Fibroblast of the conjunctiva (primary cell): ENCODE data around the gene NEK8.
"Not testable (repeated sequence)": the region's sequence is repeated elsewhere in the genome, so short reads cannot be mapped to it uniquely, and the experiment has no call there.

Source experiments
- DNase-seq: peaks from one replicate; pipeline ENCODE4 v3.0.0-alpha.2; 2010; ENCODE audit warnings: low read depth

Gene NEK8

DNA sequence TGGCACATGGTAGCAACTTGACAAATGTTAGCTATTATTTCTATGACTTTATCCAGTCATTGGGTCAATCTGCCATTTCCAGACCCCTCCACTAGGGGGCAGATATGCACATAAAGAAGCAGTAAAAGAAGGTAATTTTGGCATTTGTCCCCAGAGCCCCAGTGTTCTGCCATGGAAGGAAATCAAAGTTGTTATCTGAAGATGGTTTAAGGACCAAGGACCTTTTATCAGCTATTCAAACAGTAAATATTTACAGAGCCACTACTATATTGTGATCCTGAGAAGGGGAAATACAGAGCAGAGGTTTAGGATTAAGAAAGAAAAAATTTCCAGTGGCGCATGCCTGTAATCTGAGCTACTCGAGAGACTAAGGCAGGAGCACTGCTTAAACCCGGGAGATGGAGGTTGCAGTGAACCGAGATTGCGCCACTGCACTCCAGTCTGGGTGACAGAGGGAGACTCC lies 35.2 kb downstream of the NEK8 start:
- DNase-seq: peak; percentile 74

DNA sequence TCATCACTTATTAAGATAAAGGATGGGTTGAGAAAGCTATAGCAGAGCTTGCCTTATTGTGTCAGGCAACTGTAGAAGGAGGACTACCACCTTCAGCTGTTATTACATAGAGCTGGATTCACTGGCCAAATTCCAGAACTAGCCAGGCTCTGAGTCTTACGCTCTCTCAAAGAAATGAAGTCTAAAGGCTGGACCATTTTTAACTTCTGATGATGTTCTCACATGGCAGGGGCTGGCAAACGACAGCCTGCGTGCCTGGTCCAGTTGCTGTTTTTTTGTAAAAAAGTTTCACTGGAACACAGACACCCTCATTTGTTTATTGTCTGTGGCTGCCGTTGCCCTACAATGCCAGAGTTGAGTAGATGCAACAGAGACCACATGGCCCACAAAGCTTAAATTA lies 36.5 kb downstream of the NEK8 start:
- DNase-seq: no peak

DNA sequence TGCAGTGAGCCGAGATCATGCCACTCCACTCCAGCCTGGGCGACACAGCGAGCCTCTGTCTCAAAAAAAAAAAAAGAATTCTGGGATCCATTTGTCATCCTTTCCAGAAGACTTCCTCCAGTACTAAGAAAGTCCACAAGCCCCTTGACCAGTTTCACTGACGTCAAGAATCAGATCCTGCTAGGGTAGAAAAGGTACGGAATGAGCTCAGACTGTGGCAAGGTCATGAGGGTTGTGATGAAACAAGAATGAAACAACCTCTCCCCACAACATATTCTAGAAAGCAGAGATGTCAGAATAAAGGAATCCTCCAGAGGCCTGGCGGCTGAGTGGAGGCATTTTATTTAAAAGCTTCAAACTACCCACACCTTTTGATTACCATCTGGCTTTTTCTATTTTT lies 45.1 kb downstream of the NEK8 start:
- DNase-seq: no peak

DNA sequence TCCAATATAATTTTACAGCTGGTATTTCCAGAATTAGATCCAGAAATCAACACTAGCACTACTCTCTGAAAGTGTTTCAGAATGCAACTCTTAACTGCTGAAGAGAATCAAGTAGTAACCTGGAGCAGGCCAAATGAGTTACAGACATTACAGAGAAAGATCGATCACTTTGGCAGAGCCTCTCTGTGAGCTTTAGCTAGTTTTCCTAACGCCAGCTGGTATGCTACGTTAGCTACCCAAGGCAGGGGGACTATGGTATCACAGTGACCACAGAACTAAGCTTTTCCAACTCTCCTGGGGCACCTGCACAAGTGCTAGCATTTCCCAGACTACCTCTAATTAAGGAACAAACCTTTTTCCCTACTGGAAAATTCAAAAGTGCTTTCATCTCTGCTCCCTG lies 45.6 kb downstream of the NEK8 start:
- no peak for DNase-seq

DNA sequence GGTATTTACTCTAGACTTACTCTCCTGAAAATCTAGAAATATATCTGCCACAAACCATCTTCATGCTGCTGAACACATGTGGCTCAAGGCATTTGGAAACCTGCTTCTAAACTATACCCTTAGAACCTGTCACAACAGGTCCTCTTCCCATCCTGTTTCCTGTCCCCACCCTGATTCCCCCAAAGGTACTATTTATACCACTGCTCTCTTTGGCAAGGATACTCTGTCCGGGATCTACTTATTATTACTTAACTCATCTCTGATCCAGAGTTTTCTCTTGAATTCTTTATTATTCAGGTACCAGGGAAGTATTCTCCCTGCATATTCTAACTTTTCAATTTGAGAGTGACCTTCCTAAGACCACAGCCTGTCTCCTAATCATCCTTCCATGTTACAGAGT lies 48.6 kb downstream of the NEK8 start:
- no peak for DNase-seq

DNA sequence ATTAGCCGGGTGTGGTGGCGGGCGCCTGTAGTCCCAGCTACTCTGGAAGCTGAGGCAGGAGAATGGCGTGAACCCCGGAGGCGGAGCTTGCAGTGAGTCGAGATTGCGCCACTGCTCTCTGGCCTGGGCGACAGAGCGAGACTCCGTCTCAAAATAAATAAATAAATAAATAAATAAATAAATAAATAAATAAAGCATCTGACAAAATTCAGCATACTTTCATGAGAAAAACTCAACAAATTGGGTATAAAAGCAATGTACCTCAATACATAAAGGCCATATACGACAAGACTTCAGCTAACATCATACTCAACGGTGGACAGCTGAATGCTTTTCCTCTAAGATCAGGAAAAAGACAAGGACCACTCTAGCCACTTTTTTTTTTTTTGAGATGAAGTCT lies 51.0 kb downstream of the NEK8 start:
- DNase-seq: not testable (repeated sequence)

DNA sequence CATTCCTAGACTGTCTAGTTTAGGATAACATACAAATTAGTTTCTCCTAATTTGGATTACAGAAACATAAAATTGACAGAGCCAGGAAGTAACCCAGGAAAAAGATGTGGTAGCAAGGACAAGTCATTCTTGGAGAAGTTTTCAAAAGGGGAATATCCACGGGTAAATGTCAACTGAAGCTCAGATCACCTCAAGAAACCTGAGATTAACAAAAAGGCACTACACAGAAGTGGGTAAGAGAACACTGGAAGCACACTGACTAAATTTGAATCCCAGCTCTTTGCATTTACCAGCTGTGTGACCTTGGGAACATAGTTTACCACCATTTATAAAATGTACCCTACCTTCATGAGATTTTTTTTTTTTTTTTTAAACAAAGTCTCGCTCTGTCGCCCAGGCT lies 54.6 kb downstream of the NEK8 start:
- DNase-seq: no peak

DNA sequence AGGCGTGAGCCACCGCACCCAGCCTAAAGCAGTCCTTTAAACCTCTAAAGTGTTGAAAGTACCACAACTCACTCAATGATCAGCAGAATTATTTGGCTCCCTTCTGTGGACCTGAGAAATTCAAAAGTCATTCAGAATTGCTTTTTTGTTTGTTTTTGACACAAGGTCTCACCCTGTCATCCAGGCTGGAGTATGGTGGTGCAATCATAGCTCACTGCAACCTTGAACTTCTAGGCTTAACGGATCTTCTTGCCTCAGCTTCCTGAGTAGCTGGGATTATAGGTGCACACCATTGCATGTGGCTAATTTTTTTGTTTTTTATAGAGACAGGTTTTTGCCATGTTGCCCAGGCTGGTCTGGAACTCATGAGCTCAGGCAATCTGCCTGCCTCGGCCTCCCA lies 59.5 kb downstream of the NEK8 start:
- DNase-seq: no peak
